ENCODE results near the gene CACNA1C.

Gene CACNA1C

DNA sequence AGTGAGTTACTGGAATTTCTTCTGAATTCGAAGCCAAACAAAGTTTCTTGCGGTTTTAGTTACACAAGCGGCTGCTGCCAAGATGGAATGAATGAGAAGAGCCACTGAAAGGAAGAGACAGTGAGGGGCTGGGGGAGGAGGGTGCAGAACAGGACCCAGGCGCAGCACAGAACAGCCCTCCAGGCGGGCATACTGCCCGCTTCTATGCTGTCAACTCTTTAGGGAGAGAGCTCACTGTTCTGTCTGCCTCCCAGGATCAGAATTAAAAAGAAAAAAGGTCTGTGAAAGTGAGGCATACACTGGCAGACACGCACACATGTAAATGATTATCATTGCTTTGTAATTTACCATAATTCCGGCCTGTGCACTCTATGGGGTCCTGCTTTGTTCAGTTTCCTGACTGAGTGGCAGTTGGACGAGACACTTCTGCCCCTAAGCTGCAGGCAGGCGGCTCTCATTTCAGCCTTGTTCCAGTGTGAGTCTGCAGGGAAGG is 231.6 kb downstream of the CACNA1C start:
- no peak for DNase-seq

- DNase-seq, result peak; percentile 19
These were observed 232.1 kb downstream of the CACNA1C start for GRCh38 chr12:2284857-2285256.

DNA sequence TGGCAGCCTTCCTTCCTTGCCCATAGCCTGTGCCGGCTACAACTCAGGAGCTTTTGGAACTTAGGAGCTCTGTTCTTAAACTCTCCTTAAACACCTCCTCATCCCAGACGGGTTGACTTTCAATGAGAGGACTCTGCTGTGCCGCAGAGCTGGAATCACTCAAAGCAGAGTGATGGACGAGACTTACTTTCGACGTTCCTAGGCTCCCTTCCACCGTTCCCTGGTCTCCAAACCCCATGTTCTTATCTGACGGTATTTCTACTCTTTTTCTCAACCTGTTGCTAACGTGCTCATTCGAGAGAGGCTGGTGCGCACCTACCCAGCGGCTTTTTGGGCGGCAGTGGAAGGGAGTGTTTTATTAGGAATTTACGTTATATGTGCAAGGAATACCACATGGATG is 232.7 kb downstream of the CACNA1C start:
- DNase-seq, result no peak

DNA sequence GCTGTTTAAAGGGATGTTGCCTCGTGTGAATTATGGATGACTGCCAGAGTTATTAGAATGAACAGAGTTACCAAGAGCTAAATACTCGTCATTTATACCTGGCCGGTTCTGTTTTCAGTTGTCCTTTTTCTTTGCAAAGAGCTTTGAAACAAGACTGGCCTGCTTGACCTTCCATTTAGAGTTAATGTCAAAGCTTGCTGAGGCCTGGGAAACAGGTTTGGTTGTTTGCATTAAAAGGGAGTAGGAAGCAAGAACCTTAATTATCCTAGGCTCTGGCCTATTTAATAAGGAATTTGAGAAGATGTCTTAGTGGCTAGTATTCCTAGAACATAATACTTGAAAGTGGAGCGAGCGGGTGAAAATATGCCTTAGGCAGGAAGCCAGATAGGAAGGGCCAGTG is 233.3 kb downstream of the CACNA1C start:
- DNase-seq, result no peak

DNA sequence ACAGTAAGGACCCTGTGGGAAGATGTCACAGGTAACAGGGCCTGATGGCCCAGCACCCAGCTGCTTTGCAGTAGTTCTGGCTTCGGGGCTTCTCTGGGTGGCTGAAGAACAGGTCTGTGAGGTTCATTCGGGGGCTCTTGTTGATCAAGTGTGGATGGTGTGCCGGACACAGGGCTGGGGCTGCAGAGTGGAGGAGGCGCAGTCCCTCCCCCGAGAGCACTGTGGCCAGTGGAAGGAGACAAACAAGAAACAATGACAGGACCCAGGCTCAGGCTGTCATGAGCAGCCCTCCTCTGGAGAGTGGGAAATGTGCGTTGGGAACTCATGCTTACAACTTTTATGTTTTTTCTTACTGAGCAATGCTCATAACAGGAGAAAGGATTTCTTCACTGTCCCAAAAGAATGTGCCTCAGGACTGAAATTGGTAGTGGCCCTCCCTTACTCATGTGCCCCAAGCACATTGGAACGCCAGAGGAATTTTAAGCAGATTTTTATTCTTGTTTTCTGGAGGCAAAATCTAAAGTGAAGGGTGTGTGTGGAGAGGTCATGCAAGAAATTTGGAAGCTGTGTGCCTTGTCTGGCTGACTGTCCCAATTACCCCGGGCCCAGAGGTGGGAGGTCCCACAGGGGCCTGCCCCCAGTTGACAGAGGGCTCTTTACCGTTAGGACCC is 233.8 kb downstream of the CACNA1C start:
- no peak for DNase-seq

- DNase-seq, result no peak
These were observed 234.4 kb downstream of the CACNA1C start for GRCh38 chr12:2287151-2287550.

- DNase-seq, result no peak
These were observed 234.8 kb downstream of the CACNA1C start for GRCh38 chr12:2287589-2287988.

DNA sequence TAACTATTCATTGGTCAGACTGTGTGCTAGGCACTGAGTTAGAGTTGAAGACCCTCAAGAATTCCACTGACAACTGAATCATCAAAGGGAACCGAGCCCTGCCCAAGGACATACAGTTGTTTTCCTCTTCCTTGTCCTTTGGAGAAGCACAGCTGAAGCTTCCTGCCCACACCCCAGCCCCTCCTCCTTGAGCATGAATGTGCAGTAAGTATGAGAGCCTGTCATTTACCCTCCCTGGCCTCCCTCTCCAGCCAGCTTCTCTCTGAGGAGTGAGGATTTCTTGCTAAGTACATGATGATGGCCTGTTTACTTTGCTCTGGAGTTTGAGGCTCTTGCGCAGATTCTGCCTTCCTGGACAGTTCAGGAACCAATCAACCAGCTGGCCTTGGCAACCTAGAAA is 235.2 kb downstream of the CACNA1C start:
- DNase-seq, result no peak

GRCh38 chr12:2288471-2288870 is 235.7 kb downstream of the CACNA1C start:
- DNase-seq, result no peak

DNA sequence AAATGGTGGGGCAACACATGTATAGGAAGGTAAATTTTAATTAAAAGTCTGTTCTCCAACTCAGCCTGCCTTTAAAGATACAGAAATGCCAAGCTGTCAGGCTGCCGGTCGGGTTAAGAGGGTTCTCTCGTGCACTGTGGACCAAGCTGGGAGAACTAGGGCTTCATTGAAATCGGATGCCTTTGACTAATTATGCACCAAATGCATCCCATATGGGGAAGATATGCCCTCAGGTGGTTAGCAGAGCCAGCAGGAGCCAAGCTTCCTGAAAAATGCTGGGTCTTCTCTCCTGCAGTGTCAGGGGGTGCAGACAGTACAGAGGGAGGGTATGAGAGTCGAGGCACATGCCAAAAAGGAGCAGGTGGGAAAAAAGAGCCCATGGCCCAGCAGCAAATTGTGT is 236.1 kb downstream of the CACNA1C start:
- no peak for DNase-seq

DNA sequence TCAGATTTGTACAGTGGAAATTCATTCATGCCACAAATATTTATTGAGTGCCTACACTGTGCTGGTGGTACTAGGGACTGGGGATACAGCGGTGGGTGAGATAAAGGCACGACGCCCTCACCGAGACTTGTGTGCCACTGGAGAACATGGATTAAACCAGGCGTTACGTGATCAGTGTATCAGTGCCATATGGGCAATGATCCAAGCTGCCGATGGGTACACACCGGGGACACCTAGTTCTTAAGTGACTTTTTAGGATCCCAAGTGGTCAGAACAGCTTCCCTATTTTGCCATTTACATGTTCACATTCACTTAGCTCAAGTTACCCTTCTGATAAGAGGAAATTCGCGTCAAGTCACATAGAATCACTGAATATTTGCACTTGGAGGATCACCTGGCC is 236.7 kb downstream of the CACNA1C start:
- no peak for DNase-seq

- DNase-seq, result no peak
These were observed 237.3 kb downstream of the CACNA1C start for GRCh38 chr12:2290091-2290490.

- DNase-seq, result no peak
These were observed 237.8 kb downstream of the CACNA1C start for GRCh38 chr12:2290516-2291065.

DNA sequence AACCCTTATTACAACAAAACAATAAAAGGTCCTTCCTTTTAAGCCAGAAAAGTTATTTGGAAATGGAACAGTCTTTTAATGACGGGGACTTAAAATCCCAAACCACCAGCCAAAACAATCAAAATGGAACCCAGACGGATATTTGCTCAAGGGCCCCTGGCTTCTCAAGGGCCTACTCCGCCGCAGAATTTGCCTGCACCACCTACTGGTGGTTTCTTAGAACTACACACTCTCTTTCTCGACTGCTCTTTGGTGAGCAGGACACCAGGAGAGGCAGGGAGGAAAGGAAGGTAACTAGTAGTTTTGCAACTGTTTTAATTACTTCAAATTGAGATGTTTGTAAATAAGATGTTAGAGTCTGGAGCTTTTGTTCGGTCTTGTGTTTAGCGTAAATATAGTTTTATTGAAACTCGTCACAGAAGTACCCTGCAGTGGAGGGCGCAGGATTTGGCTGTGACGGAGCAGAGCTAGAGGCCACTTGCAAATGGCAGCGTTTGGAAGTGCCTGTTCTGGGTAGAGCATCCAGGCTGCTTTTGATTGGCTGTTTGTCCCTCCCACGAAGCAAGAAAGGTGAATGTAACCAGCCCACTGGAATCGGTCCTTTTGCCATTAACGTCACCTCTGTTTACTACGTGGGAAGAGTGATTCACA is 238.5 kb downstream of the CACNA1C start:
- no peak for DNase-seq

DNA sequence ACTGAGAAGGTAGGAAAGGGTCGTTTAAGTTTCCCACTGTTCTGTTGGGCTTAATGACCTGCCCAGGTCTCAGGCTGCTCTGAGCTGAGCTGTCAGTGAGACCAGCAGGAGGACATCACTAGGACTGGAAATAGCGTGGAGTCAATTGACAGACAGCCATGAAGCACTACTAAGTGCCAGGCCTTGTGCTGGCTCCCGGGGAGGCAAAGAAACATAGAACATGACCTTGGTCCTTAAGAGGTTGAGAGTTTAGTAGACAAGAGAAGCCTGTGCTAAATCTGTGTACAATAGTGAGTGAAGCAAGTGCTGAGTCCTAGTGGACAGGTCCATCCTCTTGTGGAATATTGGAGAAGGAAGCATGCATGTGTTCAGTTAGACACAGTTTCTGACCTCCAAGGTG is 239.2 kb downstream of the CACNA1C start:
- no peak for DNase-seq

DNA sequence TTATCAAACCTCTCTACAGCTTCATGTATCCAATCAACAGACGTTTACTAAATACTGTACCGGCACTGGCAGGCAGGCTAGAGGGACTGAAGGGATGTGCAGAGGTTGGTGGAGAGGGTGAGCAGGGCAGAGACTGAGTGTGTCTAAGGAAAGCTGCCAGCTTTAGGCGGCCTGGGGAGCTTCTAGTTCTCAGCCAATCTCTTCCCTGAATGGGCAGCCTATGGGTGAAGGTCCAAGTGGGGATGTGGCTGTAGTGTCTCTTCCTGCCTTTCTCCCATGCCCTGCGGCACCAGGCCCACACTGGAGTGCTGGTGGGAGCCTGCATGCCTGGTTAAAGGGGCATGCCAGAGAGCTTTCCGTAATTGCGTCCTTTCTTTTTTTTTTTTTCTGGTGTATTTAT is 239.8 kb downstream of the CACNA1C start:
- DNase-seq, result no peak

DNA sequence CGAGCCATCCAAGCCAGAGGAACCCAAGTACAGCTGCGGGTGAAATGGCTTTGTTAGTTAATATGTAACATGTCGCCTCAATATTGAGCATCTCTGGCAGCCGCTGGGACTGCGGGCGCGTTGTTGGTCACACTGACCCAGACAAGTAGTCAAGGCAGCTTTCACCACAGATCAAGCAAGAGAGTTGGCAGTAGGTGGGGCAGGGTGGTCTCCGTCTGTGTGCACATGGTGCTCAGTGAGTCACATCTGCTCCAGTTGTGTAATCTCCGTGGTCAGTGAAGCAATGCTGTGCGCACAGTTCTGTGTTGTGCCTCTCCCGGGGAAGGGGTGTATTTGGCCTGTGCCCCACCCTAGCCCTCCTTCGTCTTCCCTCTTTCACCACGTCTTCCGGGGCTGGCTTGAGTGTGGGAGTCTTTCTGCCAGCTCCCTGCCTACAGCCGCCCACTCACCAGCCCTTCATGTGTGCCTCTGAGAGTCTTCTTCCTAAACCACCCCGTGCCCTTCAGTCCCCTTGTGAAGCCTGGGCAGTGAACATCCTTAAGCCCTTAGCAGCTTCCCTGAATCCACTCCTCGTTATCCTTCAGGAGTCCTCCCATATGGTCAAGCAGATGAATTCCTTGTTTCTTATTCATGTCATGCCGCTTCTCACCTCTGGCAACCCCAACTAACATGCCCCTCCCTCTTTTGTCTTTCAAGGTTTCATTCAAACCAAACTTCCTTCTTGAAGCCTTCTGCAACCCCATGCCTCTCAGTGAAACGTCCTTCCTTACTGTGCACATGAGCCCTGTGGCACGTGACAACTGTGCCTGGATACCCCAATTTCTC is 242.1 kb downstream of the CACNA1C start:
- DNase-seq, result no peak

DNA sequence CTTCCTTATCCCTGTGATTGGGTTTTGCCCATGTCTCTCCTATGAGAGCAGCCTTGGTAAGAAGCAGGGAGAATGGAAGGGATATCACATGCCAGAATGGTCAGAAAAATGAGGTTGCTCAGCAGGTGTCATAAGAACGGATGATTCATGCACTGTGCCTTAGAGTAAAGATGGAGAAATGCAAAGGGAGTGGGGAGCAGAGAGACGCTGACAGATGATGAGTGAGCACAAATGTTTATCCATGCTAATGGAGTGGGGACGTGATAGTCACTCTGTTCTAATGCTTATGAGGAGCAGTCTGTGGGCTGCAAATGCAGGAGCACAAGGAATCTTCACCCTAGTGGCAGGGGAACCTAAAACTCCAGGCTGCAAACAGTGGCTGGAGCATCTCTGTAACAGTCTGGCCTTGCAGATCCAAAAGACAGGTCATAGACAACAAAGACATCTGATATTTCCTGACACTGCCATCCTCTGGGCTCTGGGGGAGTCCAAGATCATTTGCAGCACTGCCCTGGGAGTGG is 243.2 kb downstream of the CACNA1C start:
- no peak for DNase-seq

DNA sequence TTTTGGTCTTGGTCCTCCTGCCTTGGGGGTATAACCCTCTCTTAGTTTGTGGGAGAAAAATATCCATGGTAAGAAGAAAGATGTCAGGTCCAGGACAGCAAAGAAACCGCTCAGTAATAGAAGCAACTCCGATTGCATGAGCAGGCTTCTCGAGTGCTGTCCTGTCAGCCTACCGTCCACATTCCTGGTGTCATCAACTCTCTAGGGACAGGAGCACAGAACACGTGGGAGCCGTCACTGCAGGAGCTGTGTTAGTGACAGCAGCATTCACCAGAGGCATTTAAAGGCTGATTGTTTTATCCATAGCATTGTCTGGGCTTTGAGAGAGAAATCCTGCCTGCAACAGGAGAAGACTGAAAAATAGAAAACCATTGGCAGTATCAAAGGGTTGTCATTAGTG is 244.2 kb downstream of the CACNA1C start:
- no peak for DNase-seq

DNA sequence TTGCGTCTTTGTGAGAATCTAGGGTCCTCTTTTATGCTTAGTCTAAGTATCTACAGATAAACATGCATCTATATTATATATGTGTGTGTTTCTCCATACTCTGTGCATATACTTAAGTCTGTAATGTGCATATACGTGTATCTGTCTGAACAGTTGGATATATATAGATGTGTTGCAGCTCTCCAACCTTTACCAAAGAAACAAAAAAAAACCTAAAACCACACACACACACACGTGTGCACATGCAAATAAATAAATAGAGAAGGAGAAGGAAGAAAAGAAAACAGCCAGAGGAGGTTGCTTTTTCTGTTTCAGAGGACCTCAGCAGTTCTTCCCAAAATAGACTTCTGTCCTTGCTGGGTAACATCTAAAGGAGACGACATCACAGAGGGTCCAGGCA is 244.9 kb downstream of the CACNA1C start:
- DNase-seq, result no peak

GRCh38 chr12:2298556-2299200 is 245.9 kb downstream of the CACNA1C start:
- DNase-seq, result no peak

DNA sequence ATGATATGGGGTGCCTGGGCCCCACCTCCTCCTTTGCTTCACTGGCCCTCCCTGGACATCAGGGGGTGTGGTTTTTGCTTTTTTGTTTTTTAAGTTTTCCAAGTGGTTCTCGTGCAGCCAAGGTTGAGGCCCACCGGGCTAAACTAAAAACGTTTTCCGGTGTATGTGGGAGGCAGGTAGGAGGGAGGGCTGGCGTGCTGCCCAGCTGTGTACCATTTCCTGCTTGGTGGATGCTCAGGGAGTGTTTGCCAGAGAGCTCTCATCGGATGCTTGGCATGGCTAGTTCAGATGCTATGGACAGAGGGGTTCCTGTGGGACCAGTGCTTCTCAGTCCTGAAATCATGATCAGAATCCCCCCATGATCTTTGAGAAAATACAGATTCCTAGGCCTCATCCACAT is 246.4 kb downstream of the CACNA1C start:
- DNase-seq, result no peak

- no peak for DNase-seq
These were observed 247.4 kb downstream of the CACNA1C start for GRCh38 chr12:2300168-2300567.
